Ishikawa (cell line): Measurements from ENCODE around the gene SOX15.

ENCODE experiments used
- CEBPB ChIP-seq: IDR thresholded peaks from 2 replicates; pipeline ENCODE4 v1.6.1; 2012
- CREB1 ChIP-seq: IDR thresholded peaks from 2 replicates; pipeline ENCODE4 v1.6.1; 2012; ENCODE audit warnings: low read depth
- EGR1 ChIP-seq: IDR thresholded peaks from 2 replicates; pipeline ENCODE4 v1.6.1; 2012
- EP300 ChIP-seq: IDR thresholded peaks from 2 replicates; pipeline ENCODE4 v1.6.1; 2012; ENCODE audit warnings: borderline replicate concordance
- MAX ChIP-seq: IDR thresholded peaks from 2 replicates; pipeline ENCODE4 v1.6.1; 2012
- RAD21 ChIP-seq: IDR thresholded peaks from 2 replicates; pipeline ENCODE4 v1.6.1; 2012; ENCODE audit warnings: low read depth
- REST ChIP-seq: IDR thresholded peaks from 2 replicates; pipeline ENCODE4 v1.6.1; 2012; ENCODE audit warnings: low read depth, mild to moderate bottlenecking
- TAF1 ChIP-seq: IDR thresholded peaks from 2 replicates; pipeline ENCODE4 v1.6.1; 2012; ENCODE audit warnings: low read depth, mild to moderate bottlenecking
- TCF12 ChIP-seq: IDR thresholded peaks from 2 replicates; pipeline ENCODE4 v1.6.1; 2012; ENCODE audit warnings: low read depth
- YY1 ChIP-seq: IDR thresholded peaks from 2 replicates; pipeline ENCODE4 v1.6.1; 2012; ENCODE audit warnings: low read depth

- TF ChIP-seq MAX, result no peak
- TF ChIP-seq EP300, result no peak
- TF ChIP-seq YY1, result no peak
- TF ChIP-seq TCF12, result no peak
- TF ChIP-seq TAF1, result no peak
- no peak for TF ChIP-seq REST
- TF ChIP-seq CREB1, result no peak
- TF ChIP-seq CEBPB, result no peak
- no peak for TF ChIP-seq RAD21
- TF ChIP-seq EGR1, result no peak
These were observed 16.4 kb upstream of the SOX15 start for GRCh38 chr17:7606280-7606679.
